ENCODE measurements around the gene ATP1A3.
"Not testable (repeated sequence)": the region's sequence is repeated elsewhere in the genome, so short reads cannot be mapped to it uniquely, and the experiment has no call there.

ATP1A3 gene
- 0.28 to 0.72 reads per million in 2 donors for total RNA-seq

DNA sequence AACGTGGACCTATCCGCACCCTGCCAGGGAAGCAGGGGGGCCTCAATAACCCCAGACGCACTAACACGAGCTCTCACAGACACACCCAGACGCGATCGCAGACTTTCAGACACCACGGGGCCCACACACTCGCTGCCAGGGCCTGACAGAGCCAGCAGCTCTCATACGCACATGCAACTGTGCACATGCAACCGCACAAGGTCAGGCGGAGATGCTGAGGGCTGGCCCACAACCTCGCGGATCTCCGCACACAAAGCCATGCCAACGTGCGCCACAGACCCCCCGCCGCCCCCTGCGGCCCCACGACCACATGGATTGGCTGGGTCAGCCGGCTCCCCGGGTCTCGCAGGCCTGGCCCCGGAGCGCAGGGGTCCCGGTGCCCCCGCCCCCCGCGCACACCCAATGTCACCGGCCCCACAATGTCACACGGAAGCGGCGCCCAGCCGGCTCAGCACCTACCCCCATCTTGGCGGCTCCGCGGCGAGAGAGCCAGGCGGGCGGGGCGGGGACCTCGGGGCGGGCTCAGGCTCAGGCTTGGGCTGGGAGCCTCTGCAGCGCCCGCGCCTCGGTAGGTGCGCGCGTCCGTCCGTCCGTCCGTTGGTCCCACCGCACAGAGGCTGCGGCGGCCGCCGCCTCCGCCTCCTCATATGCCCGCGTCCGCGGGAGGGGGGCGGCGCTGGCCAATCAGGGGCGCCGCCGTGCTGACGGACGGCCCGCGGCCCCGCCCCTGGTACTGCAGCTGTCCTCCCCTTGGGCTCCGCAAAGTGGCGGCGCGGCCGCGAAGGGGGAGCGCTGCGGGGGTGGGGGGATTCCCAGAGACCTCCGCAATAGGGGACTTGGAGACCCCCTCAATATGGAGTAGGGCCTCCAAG, at the start of gene ATP1A3:
ATP1A3 (minus strand) TSS at position 619 of the 872 bp plus-strand sequence; CDS start at position 465, 154 bp downstream.
- DNase-seq, result peak; percentile 41

DNA sequence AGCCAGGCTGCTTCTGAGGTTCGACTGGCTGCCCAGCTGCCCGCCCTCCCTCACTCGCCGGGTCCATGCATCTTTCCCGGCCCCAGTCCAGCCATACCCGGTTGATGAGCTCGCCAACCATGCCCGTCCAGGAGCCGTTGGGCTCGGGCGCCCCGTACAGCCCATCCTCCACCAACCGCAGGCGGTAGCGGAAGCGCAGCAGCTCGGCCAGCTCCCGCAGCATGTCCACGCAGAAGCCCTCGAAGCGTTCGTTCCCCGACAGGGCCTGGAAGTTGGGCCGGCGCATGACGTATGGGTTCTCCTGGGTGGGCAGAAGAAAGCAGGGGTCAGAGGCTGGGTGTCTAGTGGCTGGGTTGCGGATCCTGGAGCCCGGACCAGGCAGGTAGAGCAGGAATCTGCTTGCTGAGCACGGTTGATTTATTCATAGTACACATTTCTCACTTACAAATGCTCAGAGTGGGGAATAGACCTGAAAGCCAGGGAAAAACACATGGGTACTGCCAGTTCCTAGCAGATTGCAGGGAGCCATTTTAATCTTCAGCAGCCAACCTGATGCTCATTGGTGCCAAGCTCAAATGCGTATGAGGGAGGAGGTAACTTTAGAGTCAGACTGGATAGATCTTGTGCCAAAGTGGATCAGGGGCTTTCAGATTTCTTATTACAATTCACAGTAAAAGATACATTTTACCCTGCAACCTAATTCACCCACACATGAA, 48.6 kb upstream of the ATP1A3 start:
- no peak for DNase-seq

DNA sequence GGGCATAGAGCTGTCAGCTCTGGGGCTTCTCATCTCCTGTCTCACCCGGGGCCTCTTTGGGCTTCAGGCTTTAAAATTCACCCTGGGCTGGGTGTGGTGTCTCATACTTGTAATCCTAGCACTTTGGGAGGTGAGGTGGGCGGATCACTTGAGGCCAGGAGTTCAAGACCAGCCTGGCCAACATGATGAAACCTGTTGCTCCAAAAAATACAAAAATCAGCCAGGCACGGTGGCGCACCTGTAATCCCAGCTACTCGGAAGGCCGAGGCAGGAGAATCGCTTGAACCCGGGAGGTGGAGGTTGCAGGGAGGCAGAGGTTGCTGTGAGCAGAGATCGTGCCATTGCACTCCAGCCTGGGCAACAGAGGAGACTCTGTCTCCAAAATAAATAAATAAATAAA, 46.5 kb upstream of the ATP1A3 start:
- not testable (repeated sequence) for DNase-seq

DNA sequence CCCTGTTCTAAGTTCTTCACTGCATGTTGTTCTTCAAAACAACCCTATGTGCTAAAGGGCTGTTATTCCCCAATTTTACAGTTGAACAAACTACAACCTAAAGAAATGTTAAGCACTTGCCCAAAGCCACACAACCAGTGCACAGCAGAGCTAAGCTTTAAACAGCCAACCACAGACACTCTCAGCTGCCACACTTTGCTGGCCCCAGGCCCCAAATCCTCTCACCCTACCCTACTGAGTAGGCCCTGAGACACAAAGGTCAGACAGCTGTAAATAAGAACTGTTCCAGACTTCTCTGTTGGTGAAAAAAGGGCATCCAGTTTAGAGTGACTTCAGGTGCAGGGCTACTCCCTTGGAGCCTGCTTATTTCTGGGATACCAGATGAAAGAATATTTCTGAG, 46.0 kb upstream of the ATP1A3 start:
- no peak for DNase-seq

DNA sequence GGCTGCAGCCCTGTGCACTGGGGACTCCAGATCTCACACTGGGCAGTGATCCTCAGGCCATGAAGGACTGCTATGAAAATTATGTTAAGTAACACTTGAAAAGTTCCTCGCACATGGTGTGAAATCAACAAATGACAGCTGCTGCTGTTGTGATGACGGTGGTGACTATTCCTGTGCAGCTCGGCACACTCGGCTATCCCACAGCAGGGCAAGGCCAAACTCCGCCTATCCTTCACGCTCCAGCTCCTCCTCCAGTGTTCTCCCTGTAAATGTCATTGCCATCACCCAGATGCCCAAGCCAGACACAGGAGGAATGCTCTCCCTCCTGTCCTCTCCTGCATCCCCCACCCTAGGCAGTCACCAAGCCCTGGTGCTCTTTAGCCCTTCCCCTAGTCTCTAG, 44.6 kb upstream of the ATP1A3 start:
- DNase-seq, result no peak

DNA sequence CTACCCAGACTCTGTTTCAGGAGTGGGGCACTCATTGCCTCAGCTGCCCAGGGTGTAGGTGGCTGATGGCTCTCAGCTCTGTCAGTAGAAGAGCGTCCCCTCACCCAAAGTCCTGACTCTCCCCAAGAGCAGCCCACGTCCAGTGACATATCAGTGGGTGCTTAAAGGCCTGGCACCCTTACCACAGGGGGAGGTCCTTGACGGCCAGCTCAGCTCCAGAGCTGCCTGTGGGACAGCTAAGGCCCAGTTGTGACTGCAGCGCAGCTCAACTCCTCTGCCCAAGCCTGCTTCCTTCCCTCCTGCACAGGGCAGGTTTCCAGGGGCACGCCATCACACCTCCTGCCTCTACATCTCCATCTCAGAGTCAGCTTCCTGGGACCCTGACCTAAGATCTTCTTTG, 43.6 kb upstream of the ATP1A3 start:
- DNase-seq, result no peak

DNA sequence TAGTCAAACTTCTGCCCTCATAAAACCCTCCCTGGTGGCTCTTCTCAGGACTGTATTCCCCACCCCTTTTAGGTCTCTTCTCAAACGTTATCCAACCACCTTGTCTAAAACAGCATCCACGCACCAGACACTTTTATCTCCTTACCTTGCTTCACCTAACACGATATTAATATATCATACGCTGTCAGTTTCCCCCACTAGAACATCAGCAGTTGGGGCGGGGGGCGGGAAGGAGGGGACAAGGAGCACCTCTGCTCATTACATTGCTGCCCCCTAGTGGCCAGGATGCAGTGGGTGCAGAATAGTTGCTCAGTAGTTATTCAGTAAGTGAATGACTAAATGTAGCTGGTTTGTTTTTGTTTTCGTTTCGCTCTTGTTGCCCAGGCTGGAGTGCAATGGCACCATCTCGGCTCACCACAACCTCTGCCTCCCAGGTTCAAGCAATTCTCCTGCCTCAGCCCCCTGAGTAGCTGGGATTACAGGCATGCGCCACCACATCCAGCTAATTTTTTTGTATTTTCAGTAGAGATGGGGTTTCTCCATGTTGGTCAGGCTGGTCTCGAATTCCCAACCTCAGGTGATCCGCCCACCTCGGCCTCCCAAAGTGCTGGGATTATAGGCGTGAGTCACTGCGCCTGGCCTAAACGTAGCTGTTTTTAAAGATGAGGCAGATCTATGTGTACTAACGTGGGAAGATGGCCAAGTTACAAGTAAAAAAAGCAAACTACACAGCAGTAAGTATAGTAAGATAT, 40.8 kb upstream of the ATP1A3 start:
- DNase-seq, result peak; percentile 59

DNA sequence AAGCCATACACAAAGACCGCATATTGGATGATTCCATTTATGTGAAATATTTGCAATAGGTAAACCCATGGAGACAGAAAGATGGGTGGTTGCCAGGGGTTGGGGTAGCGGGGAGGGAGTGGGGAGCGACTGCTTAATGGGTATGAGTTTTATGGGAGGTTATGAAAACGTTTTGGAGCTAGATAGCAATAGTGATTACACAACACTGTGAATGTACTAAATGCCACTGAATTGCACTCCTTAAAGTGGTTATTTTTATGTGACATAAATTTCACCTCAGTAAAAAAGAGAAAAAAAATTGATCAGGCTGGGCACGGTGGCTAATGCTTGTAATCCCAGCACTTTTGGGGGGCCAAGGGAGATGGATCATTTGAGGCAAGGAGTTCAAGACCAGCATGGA, 39.4 kb upstream of the ATP1A3 start:
- no peak for DNase-seq

DNA sequence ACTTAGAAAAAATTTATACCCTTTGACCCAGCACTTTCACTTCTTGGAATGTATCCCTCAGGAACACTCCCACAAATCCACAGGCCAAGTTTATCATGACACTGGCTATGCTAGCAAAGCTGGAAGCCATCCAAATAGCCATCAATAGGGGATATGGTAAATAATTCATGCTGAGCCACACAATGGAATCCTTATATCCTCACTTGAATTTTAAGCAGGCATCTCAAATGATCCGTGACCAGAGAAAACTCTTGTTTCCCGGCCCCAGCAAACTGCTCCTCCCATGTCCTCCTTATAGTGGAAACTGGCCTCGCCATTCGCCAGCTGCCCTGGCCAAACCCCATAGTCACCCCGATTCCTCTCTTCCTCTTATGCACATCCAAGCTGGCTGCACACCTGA, 38.4 kb upstream of the ATP1A3 start:
- DNase-seq, result no peak

DNA sequence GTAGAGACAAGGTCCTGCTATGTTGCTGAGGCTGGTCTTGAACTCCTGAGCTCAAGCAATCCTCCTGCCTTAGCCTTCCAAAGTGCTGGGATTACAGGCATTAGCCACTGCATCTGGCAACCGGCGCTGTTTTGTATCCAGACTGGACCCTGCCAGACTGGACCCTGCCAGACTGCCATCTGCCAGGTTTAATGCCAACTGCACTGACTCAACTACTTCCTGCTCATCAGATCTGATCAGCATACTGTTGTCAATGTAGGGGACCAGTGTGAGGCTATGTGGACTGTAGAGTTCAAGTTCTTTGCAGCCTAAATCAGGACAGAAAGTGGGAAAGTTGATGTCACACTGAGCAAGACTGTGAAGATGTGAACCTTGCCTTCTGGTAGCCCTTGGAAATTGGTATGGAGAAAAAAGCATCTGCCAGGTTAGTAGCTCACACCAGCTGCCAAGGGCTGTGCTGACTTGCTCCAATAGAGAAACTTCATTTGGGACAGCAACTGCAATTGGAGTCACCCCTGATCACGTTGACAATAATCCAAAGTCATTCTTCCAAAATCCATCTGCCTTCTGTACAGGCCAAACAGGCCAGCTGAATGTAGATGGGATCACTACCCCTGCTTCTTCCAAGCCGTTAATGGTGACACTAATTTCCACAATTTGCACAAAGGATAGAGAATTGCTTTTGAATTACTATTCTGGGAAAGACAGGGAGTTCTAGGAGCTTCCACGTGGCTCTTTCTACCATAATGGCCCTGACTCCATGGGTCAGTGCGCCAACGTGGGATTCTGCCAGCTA, 36.8 kb upstream of the ATP1A3 start:
- DNase-seq, result no peak

DNA sequence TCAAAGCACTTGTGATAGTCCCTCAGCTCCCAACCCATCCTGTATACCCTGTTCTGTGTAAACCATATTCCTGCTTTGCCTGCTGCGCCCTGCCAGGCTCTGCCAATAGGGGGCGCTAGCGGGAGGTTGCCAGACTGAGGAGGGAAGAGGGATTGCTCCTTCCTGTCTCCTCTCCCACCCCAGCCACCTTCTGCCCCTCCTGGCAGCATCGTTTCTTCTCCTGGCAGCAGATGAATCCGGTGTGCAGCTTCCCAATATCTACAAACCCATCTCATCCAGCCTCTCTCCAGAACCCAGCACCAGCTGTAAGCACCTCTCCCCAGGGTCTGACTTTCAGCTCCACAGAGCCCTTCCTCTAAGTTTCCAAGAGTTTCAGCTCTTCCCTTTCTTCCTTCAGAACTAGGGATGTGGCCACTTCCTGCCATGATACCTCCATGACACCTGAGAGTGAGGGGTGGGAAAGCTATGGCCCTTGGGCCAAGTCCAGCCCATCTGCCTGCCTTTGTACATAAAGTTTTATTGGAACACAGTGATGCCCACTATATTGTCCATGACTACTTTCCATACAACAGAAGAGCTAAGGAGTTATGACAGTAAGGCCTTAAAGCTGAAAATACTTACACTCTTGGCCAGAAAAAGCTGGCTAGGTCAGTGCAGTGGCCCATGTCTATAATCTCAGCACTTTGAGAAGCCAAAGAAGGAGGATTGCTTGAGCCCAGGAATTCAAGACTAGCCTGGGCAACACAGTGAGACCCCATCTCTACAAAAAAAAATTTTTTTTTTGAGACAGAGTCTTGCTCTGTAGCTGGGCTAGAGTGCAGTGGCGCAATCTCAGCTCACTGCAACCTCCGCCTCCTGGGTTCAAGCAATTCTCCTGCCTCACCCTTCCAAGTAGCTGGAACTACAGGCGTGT, 34.5 kb upstream of the ATP1A3 start:
- DNase-seq, result peak; percentile 22

DNA sequence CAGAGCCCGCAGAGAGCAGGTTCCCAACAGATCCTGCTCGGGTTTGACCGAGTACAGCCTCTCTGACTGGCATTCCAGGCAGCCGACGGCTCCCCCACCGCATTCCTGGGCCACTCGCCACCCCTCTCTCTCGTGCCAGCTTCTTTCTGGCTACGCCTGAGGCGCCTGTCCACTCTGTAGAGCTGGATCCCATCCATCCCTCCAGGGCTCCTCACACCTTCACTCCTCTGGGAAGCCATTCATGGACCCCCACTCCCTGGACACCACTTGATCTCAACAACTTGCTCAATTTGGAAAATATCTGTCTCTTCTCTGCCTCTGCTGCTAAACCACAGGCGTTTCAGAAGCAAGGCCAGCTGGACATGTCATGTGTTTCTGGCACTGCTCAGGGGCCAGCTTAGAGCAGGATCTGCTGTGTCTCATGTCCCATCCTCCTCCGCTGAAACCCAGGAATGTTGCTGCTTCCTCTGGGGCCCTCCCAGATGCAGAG, 30.6 kb upstream of the ATP1A3 start:
- DNase-seq, result no peak

DNA sequence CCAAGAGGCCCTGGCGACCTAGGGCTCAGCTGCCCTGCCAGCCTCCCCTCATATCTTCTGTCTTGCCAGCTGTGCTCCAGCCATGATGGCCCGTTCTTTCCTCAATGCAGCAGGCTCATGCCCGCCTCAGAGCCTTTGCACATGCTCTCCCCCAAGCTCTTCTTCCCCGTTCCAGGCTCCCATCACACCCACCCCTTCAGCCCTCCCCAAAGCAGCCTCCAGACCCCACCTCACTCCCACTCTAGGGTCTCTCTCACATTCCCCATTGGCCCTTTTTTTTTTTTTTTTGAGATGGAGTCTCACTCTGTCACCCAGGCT, 29.9 kb upstream of the ATP1A3 start:
- no peak for DNase-seq

DNA sequence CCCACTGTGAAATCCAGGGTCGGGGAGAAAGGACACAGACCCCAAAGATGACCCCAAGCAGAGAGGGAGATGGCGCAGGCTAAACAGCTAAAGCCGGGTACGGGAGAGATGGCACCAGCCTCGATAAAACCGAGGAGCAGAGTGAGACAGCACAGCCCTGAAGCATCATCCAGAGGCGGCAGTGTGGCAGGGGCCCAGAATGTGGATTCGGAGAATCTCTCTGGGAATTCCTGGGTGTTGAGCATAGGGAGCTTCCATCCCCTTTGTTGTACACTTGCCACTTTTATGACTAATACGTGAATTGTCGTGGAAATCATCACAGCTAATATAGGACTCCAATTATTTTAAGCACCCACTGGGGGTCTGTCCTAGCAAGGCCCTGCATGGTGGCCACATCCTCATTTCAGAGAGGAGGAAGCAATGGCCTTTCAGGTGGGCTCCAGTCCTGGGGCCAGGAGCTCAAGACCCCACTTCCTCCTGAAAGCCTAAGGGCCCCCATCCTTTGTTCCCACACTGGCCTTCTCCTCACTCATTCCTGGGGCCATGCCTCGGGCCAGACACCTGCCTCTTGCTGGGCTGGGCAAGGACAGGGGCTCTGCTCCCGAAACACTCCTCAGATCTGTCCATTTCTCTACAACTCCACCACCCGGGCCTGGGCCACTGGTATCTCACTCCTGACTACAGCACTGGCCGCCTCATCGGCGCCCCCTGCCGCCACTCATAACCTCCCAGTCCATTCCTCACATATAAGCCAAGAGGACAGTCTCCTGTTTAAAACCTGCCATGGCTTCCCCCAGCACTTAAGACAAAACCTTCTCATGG, 29.3 kb upstream of the ATP1A3 start:
- DNase-seq, result no peak

DNA sequence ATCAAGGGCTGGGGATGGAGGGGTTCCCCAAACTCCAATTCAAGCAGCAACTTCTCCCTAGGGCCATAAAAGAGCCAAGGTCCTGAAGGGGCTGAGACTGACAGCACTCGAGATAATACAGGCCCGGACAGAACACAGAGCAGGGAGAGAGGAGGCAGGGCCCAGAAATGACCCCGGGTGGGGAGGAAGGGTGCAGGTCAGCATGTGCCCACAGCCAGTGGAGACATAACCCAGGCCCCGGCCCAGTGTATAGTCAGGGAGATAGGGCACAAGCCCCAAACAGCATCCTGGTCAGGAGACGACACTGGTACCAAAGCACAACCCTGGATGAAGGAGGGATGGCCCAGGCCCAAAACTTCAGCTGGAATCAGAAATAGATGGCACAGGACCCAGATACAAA, 28.6 kb upstream of the ATP1A3 start:
- no peak for DNase-seq

DNA sequence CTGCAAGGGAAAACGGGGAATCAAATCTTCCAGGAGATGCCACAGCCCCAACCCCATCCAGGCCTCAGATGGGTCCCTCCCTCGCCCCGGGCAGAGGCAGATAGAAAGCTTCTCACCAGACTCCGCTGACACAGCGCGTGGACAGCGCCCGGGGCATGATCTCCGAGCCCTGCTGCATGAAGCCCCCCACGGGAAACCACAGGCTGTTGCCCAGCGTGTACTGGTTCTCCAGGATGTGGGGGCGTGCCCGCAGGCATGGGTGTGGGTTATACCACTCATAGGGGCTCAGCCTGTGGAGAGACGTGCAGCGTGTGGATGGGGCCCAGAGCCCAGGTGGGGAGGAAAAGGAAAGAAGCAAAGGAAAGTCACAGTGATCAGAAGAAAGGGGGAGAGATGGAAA, 27.2 kb upstream of the ATP1A3 start:
- DNase-seq, result no peak

DNA sequence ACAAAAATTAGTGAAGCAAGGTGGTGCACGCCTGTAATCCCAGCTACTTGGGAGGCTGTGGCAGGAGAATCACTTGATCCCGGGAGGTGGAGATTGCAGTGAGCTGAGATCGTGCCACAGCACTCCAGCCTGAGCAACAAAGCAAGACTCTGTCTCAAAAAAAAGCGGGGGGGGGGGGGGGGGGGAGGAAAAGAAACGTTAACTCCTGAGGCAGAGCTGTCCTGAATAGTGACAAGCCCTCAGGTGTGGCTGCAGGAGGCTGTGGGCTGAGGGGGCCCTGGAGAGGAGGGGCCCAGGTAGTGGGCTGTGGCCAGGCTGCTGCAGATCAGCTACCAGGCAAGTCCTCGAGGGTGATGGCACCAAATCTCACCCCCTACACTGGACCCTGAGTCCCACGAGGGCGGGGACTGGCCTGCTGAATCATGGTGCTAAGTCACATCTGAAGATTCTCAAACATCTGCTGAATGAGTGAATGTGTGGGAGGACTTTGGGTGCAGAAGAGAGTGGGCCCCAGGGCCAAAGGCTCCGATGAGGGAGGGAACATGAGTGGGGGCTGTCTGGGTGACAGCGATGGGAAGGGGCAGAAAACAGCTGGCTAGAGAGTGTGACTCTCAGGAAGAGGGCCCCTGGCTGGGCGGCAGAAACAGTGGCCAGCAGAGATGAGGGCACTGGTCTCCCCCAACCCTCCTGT, 24.6 kb upstream of the ATP1A3 start:
- no peak for DNase-seq

DNA sequence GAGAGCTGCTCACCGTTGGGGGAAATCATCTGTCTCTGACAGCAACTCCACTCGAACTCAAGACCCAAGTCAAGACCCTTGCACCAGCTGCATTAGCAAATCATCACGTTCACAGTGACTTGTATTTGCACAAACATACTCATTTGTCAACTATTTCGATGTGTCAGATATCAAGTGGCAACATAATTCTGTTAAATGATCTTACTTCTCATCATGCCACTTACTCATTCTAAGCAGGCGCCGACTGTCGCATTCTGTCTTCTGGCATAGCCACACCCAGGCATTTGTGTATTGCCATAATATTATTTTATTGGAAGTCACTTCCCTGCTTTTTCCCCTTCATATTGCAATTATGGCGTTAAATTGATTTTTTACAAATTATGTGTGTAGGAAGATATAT, 23.0 kb upstream of the ATP1A3 start:
- no peak for DNase-seq

DNA sequence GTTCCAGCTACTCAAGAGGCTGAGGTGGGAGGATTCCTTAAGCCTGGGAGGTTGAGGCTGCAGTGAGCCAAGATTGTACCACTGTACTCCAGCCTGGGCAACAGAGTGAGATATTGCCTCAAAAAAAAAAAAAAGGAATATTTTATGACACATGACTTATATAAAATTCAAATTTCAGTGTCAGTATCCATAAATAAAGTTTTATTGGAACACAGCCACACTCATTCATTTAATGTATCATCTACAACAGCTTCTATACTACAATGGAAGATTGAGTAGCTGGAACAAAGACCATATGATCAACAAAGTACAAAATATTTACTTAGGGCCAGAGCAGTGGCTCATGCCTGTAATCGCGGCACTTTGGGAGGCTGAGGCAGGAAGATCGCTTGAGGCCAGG, 18.7 kb upstream of the ATP1A3 start:
- DNase-seq, result not testable (repeated sequence)

Measured in T-helper 9 cell (primary cell).